Fibroblast of villous mesenchyme (primary cell): Measurements from ENCODE around the gene PBX1. TPM values are rescaled to one million over a fixed set of nuclear protein-coding genes. Genes with fewer than 3 reads are reported as not detected.
A peak's percentile ranks its signal among the peaks of the same experiment; 100 is the strongest.

Source experiments
- DNase-seq: peaks from one replicate; pipeline ENCODE4 v3.0.0-alpha.2; 2010; ENCODE audit warnings: low read depth
- H3K4me3 ChIP-seq: 2 replicates; pipeline ENCODE4 v1.5.1; 2011; ENCODE audit warnings: low read depth, mild to moderate bottlenecking, low read length
- total RNA-seq: library from RNA; depleted of rRNA; stranded (reverse); fragments of >200 nt; gene quantifications from 2 replicates; pipeline ENCODE4 v1.2.3, GENCODE V29; 2012
- TF ChIP-seq, protein P1 (sequence below): IDR thresholded peaks from 2 replicates; pipeline ENCODE4 v1.5.1; 2012; ENCODE audit warnings: low read depth, mild to moderate bottlenecking, low read length; ENCODE audit not compliant: insufficient read depth

PBX1 gene
- total RNA-seq, 1 donor, result 67.4 TPM

DNA sequence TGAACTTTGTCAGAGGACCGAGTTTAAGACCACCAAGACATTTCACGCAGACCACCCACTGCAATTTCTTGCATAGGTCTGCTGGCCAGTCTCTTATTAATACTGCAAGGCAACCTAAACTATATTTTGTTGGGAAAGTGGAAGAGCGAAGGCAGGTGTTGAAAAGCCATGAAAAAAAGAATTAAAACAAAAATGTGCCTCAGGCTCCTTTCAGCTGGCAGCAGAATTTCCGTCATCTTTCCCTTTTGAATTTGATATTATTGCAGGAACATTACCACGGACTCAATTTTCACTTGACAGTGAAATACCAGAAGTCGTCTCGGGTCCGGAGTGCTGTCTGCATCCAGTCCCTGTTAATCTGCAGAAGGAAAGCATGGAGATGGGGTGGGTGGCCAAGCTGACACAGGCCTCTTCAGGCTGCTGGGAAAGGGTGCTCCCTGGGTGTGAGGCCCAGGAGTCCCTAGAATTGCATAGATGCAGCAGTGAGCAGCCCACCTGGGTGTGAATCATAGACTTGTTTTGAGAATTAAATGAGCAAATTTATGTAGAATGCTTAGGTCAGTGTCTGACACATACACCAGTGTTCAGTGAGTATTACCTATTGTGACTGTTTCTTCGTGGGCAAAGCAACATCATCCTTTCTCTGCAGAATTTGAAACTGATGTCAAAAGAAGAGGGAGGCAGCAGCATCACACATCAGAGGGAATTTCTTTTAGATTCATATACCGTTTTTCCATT lies 150.7 kb downstream of the PBX1 start:
- no peak overlapping the region for H3K4me3 ChIP-seq
- TF ChIP-seq, protein P1, sequence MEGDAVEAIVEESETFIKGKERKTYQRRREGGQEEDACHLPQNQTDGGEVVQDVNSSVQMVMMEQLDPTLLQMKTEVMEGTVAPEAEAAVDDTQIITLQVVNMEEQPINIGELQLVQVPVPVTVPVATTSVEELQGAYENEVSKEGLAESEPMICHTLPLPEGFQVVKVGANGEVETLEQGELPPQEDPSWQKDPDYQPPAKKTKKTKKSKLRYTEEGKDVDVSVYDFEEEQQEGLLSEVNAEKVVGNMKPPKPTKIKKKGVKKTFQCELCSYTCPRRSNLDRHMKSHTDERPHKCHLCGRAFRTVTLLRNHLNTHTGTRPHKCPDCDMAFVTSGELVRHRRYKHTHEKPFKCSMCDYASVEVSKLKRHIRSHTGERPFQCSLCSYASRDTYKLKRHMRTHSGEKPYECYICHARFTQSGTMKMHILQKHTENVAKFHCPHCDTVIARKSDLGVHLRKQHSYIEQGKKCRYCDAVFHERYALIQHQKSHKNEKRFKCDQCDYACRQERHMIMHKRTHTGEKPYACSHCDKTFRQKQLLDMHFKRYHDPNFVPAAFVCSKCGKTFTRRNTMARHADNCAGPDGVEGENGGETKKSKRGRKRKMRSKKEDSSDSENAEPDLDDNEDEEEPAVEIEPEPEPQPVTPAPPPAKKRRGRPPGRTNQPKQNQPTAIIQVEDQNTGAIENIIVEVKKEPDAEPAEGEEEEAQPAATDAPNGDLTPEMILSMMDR, result no peak
- no peak for DNase-seq

DNA sequence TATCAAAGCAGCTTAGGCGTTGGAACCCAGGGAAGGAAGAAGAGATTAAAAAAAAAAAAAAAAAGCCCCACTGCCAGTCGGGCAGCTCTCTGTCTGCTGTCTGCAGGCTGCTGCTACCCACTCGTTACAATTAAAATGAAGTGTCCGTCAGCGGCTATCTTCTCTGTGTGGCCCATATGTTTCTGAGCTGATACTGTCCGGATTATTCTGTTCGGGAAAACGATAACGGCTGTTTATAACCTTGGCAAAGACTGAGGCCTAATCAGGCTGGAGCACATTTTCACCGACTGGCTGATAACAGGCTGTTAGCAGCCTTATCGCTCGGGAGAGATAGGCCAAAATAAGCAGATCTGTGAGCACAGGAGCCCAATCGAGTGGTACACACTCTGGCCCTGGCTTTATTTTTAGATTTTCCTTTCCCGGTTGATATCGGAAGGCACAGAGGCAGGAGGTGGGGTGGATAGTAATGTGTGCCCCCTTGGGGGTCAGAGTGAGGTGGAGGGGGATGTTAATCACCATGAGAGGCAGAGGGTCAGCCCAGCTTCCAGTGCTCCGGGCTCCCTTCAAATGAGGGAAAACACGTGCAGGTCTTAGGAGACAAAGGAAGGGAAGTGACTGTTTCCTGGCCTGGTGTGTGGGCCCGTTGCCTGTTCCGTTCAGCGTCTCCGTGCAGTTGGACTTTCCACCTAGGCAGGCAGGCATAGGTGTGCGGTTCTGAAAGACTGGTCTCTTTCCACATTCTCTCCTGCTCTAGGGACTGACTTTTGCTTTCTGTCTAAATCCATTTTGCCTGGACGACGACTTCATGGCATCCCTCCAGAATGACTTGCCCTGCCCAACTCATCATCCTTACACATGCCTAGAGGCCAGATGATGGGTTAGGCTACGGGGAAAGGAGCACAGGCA lies 153.4 kb downstream of the PBX1 start:
- DNase-seq, result peak; percentile 81
- no peak overlapping the region for H3K4me3 ChIP-seq
- TF ChIP-seq, protein P1, result no peak

DNA sequence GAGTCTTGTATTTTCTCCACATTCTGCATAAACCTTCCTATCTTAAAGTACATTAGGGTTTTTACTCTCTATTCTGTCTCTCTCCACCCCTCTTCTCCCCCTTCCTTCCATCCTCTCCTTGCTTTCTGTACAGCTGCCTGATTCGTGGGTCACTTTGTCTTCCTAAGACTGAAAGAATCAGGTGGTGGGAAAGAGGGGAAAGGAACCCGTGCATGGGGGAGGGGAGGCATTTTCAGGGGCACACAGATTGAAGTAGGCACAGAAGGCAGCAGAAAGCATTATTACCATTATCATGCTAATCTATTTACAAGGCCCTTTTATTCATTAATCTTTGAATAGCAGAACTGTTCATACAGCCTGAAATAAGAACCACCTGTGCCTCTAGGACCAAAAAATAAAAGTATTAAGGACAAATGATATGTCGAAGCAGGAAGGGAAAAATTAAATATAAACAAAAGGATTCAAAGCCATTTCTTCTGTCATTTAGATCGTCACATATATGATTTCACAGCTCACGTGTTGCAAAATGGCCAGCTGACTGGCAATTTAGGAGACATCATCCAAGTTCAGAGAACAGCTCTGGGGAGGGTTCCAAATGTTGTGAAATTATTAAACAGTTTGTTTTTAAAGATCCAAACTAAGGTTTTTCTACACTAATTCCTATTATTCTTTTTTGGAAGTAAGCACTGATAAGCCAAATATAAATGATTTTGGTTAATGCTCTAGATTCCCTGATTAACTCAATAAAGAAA lies 154.6 kb downstream of the PBX1 start:
- no peak for DNase-seq
- no peak overlapping the region for H3K4me3 ChIP-seq
- TF ChIP-seq, protein P1, result no peak

DNA sequence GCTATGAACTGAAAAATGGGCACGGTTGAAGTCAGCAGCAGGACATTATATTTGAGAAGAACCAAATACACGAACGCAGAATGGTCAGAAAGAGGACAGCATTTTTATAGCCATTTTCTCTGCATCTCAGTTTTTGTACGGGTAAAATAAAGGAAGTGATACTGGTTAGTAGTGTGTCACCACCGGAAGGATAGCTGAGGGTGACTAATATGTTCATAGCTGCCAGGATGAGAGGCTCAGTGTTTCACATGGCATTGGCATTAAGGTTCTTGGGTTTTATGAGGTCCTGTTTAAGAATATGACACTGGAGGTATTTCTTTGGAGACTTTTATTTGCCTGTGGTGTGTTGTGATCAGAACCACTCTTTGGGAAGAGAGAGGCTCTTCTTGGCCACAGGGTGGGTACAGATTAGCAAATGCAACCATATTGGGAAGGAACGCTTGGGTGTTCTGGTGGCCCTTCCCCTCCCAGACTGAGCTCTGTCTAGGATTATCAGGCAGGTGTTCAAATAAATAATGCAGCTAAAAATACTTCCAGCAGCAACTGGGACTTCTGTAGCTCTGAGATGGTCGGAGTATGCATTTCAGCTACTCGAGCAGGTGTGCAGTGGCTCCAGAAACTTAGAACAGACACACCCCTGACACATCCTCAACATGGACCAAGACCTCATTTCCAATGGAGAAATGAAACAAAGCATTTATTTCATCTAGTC lies 158.2 kb downstream of the PBX1 start:
- TF ChIP-seq, protein P1, result no peak
- no peak overlapping the region for H3K4me3 ChIP-seq
- no peak for DNase-seq

DNA sequence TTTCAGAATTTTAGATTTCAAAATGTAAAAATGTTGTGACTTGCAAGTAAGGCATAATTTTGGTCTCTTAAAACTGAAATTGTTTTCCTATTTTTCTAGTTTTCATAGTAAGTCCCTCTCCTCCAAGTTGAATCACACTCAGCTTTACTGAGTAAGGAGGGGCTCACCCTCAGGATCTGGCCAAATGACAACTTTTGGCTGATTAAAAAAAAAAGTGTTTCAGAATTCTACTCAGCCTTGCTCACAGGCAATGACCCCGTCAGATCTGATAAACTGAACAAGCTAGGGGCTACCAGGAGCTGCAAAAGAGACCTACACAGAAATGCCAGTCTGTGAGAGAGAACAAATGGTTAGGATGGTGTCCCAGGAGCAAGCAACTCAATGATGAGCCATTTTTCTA lies 159.8 kb downstream of the PBX1 start:
- TF ChIP-seq, protein P1, result no peak
- H3K4me3 ChIP-seq, result no peak overlapping the region
- no peak for DNase-seq
